Measurements from ENCODE around the gene PPP2R5C. TPM values are rescaled to one million over a fixed set of nuclear protein-coding genes. Genes with fewer than 3 reads are reported as not detected.
"Not testable (repeated sequence)": the region's sequence is repeated elsewhere in the genome, so short reads cannot be mapped to it uniquely, and the experiment has no call there.

The PPP2R5C gene
- 41.4 and 47.9 TPM in 2 replicates for total RNA-seq (2014; rRNA removed; shearing (Covaris generic))

- DNase-seq (ENCODE audit: low spot score) = peak; percentile 73
Measured at GRCh38 chr14:101761032-101761880, at the start of gene PPP2R5C. Gene PPP2R5C (plus strand): TSS chr14:101761709. CDS start chr14:101761894, 185 bp downstream.

GRCh38 chr14:101711857-101712233, 49.7 kb upstream of the PPP2R5C start:
- not testable (repeated sequence) for DNase-seq (ENCODE audit: low spot score)

GRCh38 chr14:101712341-101712740, 49.2 kb upstream of the PPP2R5C start:
- not testable (repeated sequence) for DNase-seq (ENCODE audit: low spot score)

GRCh38 chr14:101713091-101713490, 48.4 kb upstream of the PPP2R5C start:
- not testable (repeated sequence) for DNase-seq (ENCODE audit: low spot score)

- DNase-seq (ENCODE audit: low spot score) = no peak
Measured at GRCh38 chr14:101713621-101714349, 47.7 kb upstream of the PPP2R5C start.

GRCh38 chr14:101714394-101714793, 47.1 kb upstream of the PPP2R5C start:
- DNase-seq (ENCODE audit: low spot score) = no peak

GRCh38 chr14:101715210-101716076, 46.1 kb upstream of the PPP2R5C start:
- no peak for DNase-seq (ENCODE audit: low spot score)

GRCh38 chr14:101716077-101716950, 45.2 kb upstream of the PPP2R5C start:
- no peak for DNase-seq (ENCODE audit: low spot score)

GRCh38 chr14:101716956-101717662, 44.4 kb upstream of the PPP2R5C start:
- no peak for DNase-seq (ENCODE audit: low spot score)

- DNase-seq (ENCODE audit: low spot score) = no peak
Measured at GRCh38 chr14:101717663-101718490, 43.6 kb upstream of the PPP2R5C start.

- DNase-seq (ENCODE audit: low spot score) = no peak
Measured at GRCh38 chr14:101719045-101719645, 42.4 kb upstream of the PPP2R5C start.

- DNase-seq (ENCODE audit: low spot score) = no peak
Measured at GRCh38 chr14:101719708-101720107, 41.8 kb upstream of the PPP2R5C start.

- DNase-seq (ENCODE audit: low spot score) = no peak
Measured at GRCh38 chr14:101721111-101721510, 40.4 kb upstream of the PPP2R5C start.

- peak; percentile 80 for DNase-seq (ENCODE audit: low spot score)
Measured at GRCh38 chr14:101721951-101722661, 39.4 kb upstream of the PPP2R5C start.

- DNase-seq (ENCODE audit: low spot score) = no peak
Measured at GRCh38 chr14:101723061-101723595, 38.4 kb upstream of the PPP2R5C start.

GRCh38 chr14:101725652-101726051, 35.9 kb upstream of the PPP2R5C start:
- DNase-seq (ENCODE audit: low spot score) = not testable (repeated sequence)

GRCh38 chr14:101726295-101726953, 35.1 kb upstream of the PPP2R5C start:
- DNase-seq (ENCODE audit: low spot score) = no peak
